HPDE6-E6E7 (cell line): ENCODE measurements around the gene SDC1.
"Not testable (repeated sequence)": the region's sequence is repeated elsewhere in the genome, so short reads cannot be mapped to it uniquely, and the experiment has no call there.

Experiments used
- DNase-seq: peaks from one replicate; pipeline ENCODE4 v3.0.0; 2011; ENCODE audit warnings: missing footprints; ENCODE audit errors: extremely low spot score

Gene SDC1

GRCh38 chr2:20198001-20198400, 26.9 kb downstream of the SDC1 start:
- no peak for DNase-seq

- DNase-seq = no peak
Observed at GRCh38 chr2:20197192-20197591, 27.7 kb downstream of the SDC1 start.

- DNase-seq = no peak
Observed at GRCh38 chr2:20196657-20197161, 28.2 kb downstream of the SDC1 start.

GRCh38 chr2:20196053-20196656, 28.8 kb downstream of the SDC1 start:
- DNase-seq = no peak

- no peak for DNase-seq
Observed at GRCh38 chr2:20195431-20196033, 29.4 kb downstream of the SDC1 start.

- not testable (repeated sequence) for DNase-seq
Observed at GRCh38 chr2:20195016-20195411, 29.9 kb downstream of the SDC1 start.

- no peak for DNase-seq
Observed at GRCh38 chr2:20194097-20195015, 30.6 kb downstream of the SDC1 start.

- DNase-seq = no peak
Observed at GRCh38 chr2:20193185-20193584, 31.7 kb downstream of the SDC1 start.

GRCh38 chr2:20192781-20193180, 32.1 kb downstream of the SDC1 start:
- DNase-seq = no peak

- DNase-seq = no peak
Observed at GRCh38 chr2:20191714-20192569, 33.0 kb downstream of the SDC1 start.

- no peak for DNase-seq
Observed at GRCh38 chr2:20190876-20191713, 33.8 kb downstream of the SDC1 start.

- no peak for DNase-seq
Observed at GRCh38 chr2:20190170-20190569, 34.8 kb downstream of the SDC1 start.

- no peak for DNase-seq
Observed at GRCh38 chr2:20189299-20189931, 35.5 kb downstream of the SDC1 start.

- no peak for DNase-seq
Observed at GRCh38 chr2:20188851-20189250, 36.1 kb downstream of the SDC1 start.

- DNase-seq = no peak
Observed at GRCh38 chr2:20188201-20188600, 36.7 kb downstream of the SDC1 start.

- no peak for DNase-seq
Observed at GRCh38 chr2:20187331-20187730, 37.6 kb downstream of the SDC1 start.

GRCh38 chr2:20186855-20187187, 38.1 kb downstream of the SDC1 start:
- no peak for DNase-seq

GRCh38 chr2:20186078-20186854, 38.7 kb downstream of the SDC1 start:
- DNase-seq = peak; percentile 85

GRCh38 chr2:20185176-20186022, 39.5 kb downstream of the SDC1 start:
- no peak for DNase-seq
